LNCaP clone FGC (cell line): Measurements from ENCODE around the gene GTPBP1.

Source experiments
- DNase-seq: peaks from one replicate; pipeline ENCODE4 v3.0.0-alpha.2; 2011; ENCODE audit warnings: low read depth
- H3K4me3 ChIP-seq: 2 replicates; pipeline ENCODE4 v1.5.1; 2011; ENCODE audit warnings: mild to moderate bottlenecking, low read depth, low read length, control low read depth
- CTCF ChIP-seq: IDR thresholded peaks from 2 replicates; pipeline ENCODE4 v1.5.1; 2012; ENCODE audit warnings: mild to moderate bottlenecking; ENCODE audit not compliant: control insufficient read depth, insufficient read depth; ENCODE audit errors: extremely low read depth

Gene GTPBP1

DNA sequence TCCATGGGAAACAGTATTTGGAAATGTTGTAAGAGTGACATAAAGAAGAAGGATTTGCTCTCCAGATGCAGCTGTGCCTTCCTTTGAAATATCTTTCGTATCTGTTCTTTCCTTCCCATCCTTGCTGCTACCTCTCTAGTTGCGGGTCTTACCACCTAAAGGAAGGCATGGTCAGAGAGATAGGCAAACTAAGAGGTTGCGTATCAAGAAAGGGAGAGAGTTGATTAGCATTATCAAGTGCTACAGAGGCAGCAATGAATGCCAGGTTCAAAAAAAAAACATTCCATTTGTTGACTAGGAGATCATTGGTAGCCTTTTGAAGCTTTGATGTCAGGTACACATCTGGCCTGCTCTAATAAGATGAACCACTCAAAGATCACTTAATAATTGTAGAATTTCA is 4.6 kb downstream of the GTPBP1 start:
- DNase-seq, result no peak
- TF ChIP-seq CTCF, result no peak
- H3K4me3 ChIP-seq, result no peak overlapping the region

DNA sequence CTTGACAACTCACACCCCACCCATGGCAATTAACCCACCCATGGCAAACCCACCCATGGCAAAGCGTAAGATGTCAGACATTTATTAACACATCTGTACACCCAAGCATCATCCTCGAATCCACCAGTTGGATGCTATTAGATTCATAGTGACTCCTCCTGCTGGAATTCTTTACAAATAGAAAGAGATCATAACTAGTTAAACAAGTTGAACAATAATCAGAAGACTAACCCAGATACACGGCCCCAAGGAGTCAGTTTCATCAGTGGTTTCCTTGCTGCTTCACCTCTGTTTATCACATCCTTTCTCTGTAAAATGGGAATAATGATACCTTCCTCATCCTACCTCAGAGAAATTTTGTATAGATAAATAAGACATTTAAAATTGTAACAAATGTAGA is 5.1 kb downstream of the GTPBP1 start:
- no peak for TF ChIP-seq CTCF

GRCh38 chr22:38712486-38713207 is 6.9 kb downstream of the GTPBP1 start:
- DNase-seq, result no peak
- H3K4me3 ChIP-seq, result no peak overlapping the region
- TF ChIP-seq CTCF, result no peak

More for the DNA sequence above, 5.1 kb downstream of the GTPBP1 start:
- no peak for DNase-seq
- no peak overlapping the region for H3K4me3 ChIP-seq

- TF ChIP-seq CTCF, result no peak
- H3K4me3 ChIP-seq, result no peak overlapping the region
- DNase-seq, result no peak
Measured at GRCh38 chr22:38713921-38714320, 8.2 kb downstream of the GTPBP1 start.

DNA sequence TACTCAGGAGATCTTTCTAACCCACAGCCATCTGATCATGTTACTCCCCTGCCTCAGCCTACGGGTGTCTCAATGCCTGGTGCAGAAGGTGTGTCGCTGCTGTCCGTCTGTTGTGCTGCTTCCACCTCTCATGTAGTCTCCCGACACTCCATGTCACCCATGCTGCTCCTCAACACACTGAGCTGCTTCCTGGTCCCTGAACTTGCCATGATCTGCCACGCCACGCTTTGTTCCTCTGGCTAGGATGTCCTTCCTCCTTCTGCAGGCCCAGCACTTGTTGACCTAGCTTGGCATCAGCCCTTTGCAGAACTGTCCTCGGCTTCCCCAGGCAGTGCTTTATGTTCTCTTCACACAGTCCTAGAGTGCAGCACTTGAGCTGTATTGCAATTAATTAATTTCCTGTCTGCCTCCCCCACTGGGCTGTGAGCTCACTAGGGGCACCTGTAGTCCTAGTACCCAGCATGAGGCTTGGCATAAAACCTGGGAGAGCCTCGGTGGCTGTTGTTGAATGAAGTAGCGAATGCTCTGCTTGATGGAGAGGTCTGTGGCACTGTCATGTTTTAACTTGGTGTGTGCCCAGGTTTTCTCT is 9.5 kb downstream of the GTPBP1 start:
- no peak for DNase-seq
- no peak for TF ChIP-seq CTCF
- H3K4me3 ChIP-seq, result no peak overlapping the region

GRCh38 chr22:38715852-38716251 is 10.1 kb downstream of the GTPBP1 start:
- H3K4me3 ChIP-seq, result no peak overlapping the region
- DNase-seq, result no peak
- TF ChIP-seq CTCF, result no peak

GRCh38 chr22:38716271-38716670 is 10.5 kb downstream of the GTPBP1 start:
- TF ChIP-seq CTCF, result no peak
- no peak overlapping the region for H3K4me3 ChIP-seq
- no peak for DNase-seq
